GM19438 (cell line): ENCODE results near the gene HLA-DMA.
A peak's percentile ranks its signal among the peaks of the same experiment; 100 is the strongest.

Experiments used
- ATAC-seq: cut with Tn5 transposase; IDR thresholded peaks from one replicate; pipeline ENCODE4 v1.9.1; 2021; ENCODE audit warnings: low read depth; ENCODE audit not compliant: unreplicated experiment

Gene HLA-DMA

GRCh38 chr6:32975886-32976285 is 23.0 kb upstream of the HLA-DMA start:
- no peak for ATAC-seq

- no peak for ATAC-seq
Measured at GRCh38 chr6:32974541-32975308, 21.8 kb upstream of the HLA-DMA start.

GRCh38 chr6:32974016-32974333 is 21.1 kb upstream of the HLA-DMA start:
- no peak for ATAC-seq

GRCh38 chr6:32973144-32974015 is 20.5 kb upstream of the HLA-DMA start:
- no peak for ATAC-seq

- ATAC-seq = no peak
Measured at GRCh38 chr6:32972353-32973143, 19.7 kb upstream of the HLA-DMA start.

- ATAC-seq = peak; percentile 42
Measured at GRCh38 chr6:32971581-32972352, 18.9 kb upstream of the HLA-DMA start.

- ATAC-seq = no peak
Measured at GRCh38 chr6:32971242-32971580, 18.3 kb upstream of the HLA-DMA start.

- ATAC-seq = no peak
Measured at GRCh38 chr6:32970413-32971241, 17.7 kb upstream of the HLA-DMA start.

GRCh38 chr6:32969685-32970412 is 17.0 kb upstream of the HLA-DMA start:
- ATAC-seq = no peak

- ATAC-seq = no peak
Measured at GRCh38 chr6:32968867-32969684, 16.2 kb upstream of the HLA-DMA start.

- peak; percentile 25 for ATAC-seq
Measured at GRCh38 chr6:32968093-32968866, 15.4 kb upstream of the HLA-DMA start, which contains the start of gene BRD2. Gene BRD2 (plus strand): TSS chr6:32968594. CDS start chr6:32972899, 4,305 bp downstream.

- ATAC-seq = no peak
Measured at GRCh38 chr6:32967151-32968091, 14.5 kb upstream of the HLA-DMA start.

- ATAC-seq = no peak
Measured at GRCh38 chr6:32964776-32965175, 11.9 kb upstream of the HLA-DMA start.

GRCh38 chr6:32963866-32964265 is 11.0 kb upstream of the HLA-DMA start:
- ATAC-seq = no peak

- ATAC-seq = no peak
Measured at GRCh38 chr6:32962213-32962826, 9.4 kb upstream of the HLA-DMA start.

- ATAC-seq = no peak
Measured at GRCh38 chr6:32960563-32960962, 7.7 kb upstream of the HLA-DMA start.
